HepG2 (cell line): ENCODE data around the gene SLC13A3. TPM values are rescaled to one million over a fixed set of nuclear protein-coding genes. Genes with fewer than 3 reads are reported as not detected.

ENCODE experiments used
- ASH2L ChIP-seq: fragments of 300-600, 200-600 bp; sonication (generic); IDR thresholded peaks from 2 replicates; pipeline ENCODE4 v1.7.0; 2017; ENCODE audit warnings: low read depth, mild to moderate bottlenecking, moderate library complexity, mixed read lengths, low read length; ENCODE audit not compliant: insufficient read length
- EED ChIP-seq: sonication (generic); formaldehyde crosslinking; IDR thresholded peaks from 2 replicates; pipeline ENCODE4 v1.5.0; 2020; ENCODE audit warnings: mild to moderate bottlenecking, missing genetic modification reagents
- GMEB1 ChIP-seq: sonication (generic); formaldehyde crosslinking; IDR thresholded peaks from 2 replicates; pipeline ENCODE4 v1.5.1; 2020; ENCODE audit warnings: missing genetic modification reagents, mild to moderate bottlenecking, borderline replicate concordance
- HINFP ChIP-seq: sonication (generic); formaldehyde crosslinking; IDR thresholded peaks from 2 replicates; pipeline ENCODE4 v1.4.0; 2020; ENCODE audit warnings: low read depth, mild to moderate bottlenecking, missing genetic modification reagents
- HMG20A ChIP-seq: IDR thresholded peaks from 2 replicates; pipeline ENCODE4 v1.6.1; 2016; ENCODE audit warnings: borderline replicate concordance
- HNF4G ChIP-seq, 2 experiments: sonication (generic) in 1 of 2; formaldehyde crosslinking in 1 of 2; IDR thresholded peaks; 2 replicates each; pipeline versions ENCODE4 v1.4.0 to v1.6.1; 2011 to 2020; ENCODE audit warnings: borderline replicate concordance in 2 of 2, low read depth in 2 of 2, mild to moderate bottlenecking in 2 of 2, low read length in 1 of 2, missing genetic modification reagents in 1 of 2, moderate library complexity in 1 of 2
- SETDB1 ChIP-seq: sonication (generic); formaldehyde crosslinking; IDR thresholded peaks from 2 replicates; pipeline ENCODE4 v1.5.1; 2020; ENCODE audit warnings: missing genetic modification reagents, mild to moderate bottlenecking, borderline replicate concordance
- SRSF4 ChIP-seq: fragments of 200-400 bp; formaldehyde crosslinking; IDR thresholded peaks from one replicate; pipeline ENCODE4 v1.6.1; 2018; ENCODE audit warnings: mild to moderate bottlenecking, low read depth, low read length, moderate library complexity; ENCODE audit not compliant: poor library complexity, severe bottlenecking
- TCF12 ChIP-seq, 2 experiments: fragments of 450-650 bp in 1 of 2; sonication (generic) in 1 of 2; formaldehyde crosslinking in 1 of 2; IDR thresholded peaks; 2 replicates each; pipeline versions ENCODE4 v1.6.1 to v1.8.0; 2017 to 2022; ENCODE audit warnings: antibody characterized with exemption in 1 of 2, mild to moderate bottlenecking in 1 of 2, missing genetic modification reagents in 1 of 2, moderate library complexity in 1 of 2
- TCF7L2 ChIP-seq: IDR thresholded peaks from 2 replicates; pipeline ENCODE4 v1.6.1; 2011; ENCODE audit warnings: mild to moderate bottlenecking, low read depth, low read length, moderate library complexity
- ZNF441 ChIP-seq: sonication (generic); formaldehyde crosslinking; IDR thresholded peaks from 2 replicates; pipeline ENCODE4 v1.7.0; 2021; ENCODE audit warnings: missing genetic modification reagents, borderline replicate concordance
- ZNF546 ChIP-seq: sonication (generic); formaldehyde crosslinking; conservative IDR thresholded peaks from 2 replicates; pipeline ENCODE4 v1.8.1; 2023; ENCODE audit warnings: mild to moderate bottlenecking, missing genetic modification reagents
- polyA plus RNA-seq, 8 experiments: library from polyadenylated mRNA; depleted of rRNA in 3 of 8; stranded (reverse) in 7 of 8; unstranded in 1 of 8; fragments of >200 nt; fragmentation: Illumina TruSeq in 4 of 8; extraction: Trizol in 4 of 8; gene quantifications; 2 replicates each; pipeline versions ENCODE4 v1.2.1 to v1.2.3, GENCODE V29; 2011 to 2016; ENCODE audit warnings: low read depth in 4 of 8, missing spikeins in 1 of 8, mixed read lengths in 1 of 8; ENCODE audit not compliant: insufficient read depth in 1 of 8
- total RNA-seq, 5 experiments: library from RNA; depleted of rRNA; stranded (reverse); fragments of >200 nt; fragmentation: Illumina TruSeq; extraction: Trizol; gene quantifications; 2 replicates each; pipeline ENCODE4 v1.2.3, GENCODE V29; 2016; ENCODE audit warnings: low read depth in 1 of 5
- TF ChIP-seq, protein P1 (sequence below): sonication (generic); formaldehyde crosslinking; IDR thresholded peaks from 2 replicates; pipeline ENCODE4 v1.4.0; 2020; ENCODE audit warnings: mild to moderate bottlenecking, missing genetic modification reagents
- TF ChIP-seq, protein P2 (sequence below): sonication (generic); formaldehyde crosslinking; IDR thresholded peaks from 2 replicates; pipeline ENCODE4 v1.5.0; 2020; ENCODE audit warnings: mild to moderate bottlenecking, missing genetic modification reagents
- TF ChIP-seq, protein P3 (sequence below): sonication (generic); formaldehyde crosslinking; IDR thresholded peaks from 2 replicates; pipeline ENCODE4 v1.5.0; 2020; ENCODE audit warnings: mild to moderate bottlenecking, missing genetic modification reagents

The SLC13A3 gene
- total and polyA plus RNA-seq, 2 of the 13 experiments (the other 11 are each of a cell fraction or from before 2014, with no cell fraction given): 66.5 to 76.0 TPM

GRCh38 chr20:46699651-46700359 is 48.5 kb upstream of the SLC13A3 start (continued):
- TF ChIP-seq, protein P1, sequence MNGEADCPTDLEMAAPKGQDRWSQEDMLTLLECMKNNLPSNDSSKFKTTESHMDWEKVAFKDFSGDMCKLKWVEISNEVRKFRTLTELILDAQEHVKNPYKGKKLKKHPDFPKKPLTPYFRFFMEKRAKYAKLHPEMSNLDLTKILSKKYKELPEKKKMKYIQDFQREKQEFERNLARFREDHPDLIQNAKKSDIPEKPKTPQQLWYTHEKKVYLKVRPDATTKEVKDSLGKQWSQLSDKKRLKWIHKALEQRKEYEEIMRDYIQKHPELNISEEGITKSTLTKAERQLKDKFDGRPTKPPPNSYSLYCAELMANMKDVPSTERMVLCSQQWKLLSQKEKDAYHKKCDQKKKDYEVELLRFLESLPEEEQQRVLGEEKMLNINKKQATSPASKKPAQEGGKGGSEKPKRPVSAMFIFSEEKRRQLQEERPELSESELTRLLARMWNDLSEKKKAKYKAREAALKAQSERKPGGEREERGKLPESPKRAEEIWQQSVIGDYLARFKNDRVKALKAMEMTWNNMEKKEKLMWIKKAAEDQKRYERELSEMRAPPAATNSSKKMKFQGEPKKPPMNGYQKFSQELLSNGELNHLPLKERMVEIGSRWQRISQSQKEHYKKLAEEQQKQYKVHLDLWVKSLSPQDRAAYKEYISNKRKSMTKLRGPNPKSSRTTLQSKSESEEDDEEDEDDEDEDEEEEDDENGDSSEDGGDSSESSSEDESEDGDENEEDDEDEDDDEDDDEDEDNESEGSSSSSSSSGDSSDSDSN (CRISPR knock-in tag): no peak
- TF ChIP-seq SETDB1 (no peak), ZNF441 (CRISPR knock-in tag) (no peak), TCF12 (IDR thresholded peaks at IDR 0.05) (no peak), TCF12 (CRISPR knock-in tag; IDR thresholded peaks at IDR 0.05) (no peak), HNF4G (IDR thresholded peaks at IDR 0.05; ENCODE audit: borderline replicate concordance, low read depth, low read length) (no peak), HNF4G (CRISPR knock-in tag; IDR thresholded peaks at IDR 0.05; ENCODE audit: borderline replicate concordance, low read depth) (no peak), HMG20A (no peak; the same call in 1 of the 2 replicates), SRSF4 (no peak), HINFP (CRISPR knock-in tag) (0 out of 2 replicates have a peak, but pooled peaks have one; percentile 49), TCF7L2 (no peak), ASH2L (no peak), ZNF546 (CRISPR knock-in tag) (no peak), GMEB1 (CRISPR knock-in tag) (no peak), EED (no peak)
- TF ChIP-seq, protein P2, sequence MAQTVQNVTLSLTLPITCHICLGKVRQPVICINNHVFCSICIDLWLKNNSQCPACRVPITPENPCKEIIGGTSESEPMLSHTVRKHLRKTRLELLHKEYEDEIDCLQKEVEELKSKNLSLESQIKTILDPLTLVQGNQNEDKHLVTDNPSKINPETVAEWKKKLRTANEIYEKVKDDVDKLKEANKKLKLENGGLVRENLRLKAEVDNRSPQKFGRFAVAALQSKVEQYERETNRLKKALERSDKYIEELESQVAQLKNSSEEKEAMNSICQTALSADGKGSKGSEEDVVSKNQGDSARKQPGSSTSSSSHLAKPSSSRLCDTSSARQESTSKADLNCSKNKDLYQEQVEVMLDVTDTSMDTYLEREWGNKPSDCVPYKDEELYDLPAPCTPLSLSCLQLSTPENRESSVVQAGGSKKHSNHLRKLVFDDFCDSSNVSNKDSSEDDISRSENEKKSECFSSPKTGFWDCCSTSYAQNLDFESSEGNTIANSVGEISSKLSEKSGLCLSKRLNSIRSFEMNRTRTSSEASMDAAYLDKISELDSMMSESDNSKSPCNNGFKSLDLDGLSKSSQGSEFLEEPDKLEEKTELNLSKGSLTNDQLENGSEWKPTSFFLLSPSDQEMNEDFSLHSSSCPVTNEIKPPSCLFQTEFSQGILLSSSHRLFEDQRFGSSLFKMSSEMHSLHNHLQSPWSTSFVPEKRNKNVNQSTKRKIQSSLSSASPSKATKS (CRISPR knock-in tag): no peak
- TF ChIP-seq, protein P3, sequence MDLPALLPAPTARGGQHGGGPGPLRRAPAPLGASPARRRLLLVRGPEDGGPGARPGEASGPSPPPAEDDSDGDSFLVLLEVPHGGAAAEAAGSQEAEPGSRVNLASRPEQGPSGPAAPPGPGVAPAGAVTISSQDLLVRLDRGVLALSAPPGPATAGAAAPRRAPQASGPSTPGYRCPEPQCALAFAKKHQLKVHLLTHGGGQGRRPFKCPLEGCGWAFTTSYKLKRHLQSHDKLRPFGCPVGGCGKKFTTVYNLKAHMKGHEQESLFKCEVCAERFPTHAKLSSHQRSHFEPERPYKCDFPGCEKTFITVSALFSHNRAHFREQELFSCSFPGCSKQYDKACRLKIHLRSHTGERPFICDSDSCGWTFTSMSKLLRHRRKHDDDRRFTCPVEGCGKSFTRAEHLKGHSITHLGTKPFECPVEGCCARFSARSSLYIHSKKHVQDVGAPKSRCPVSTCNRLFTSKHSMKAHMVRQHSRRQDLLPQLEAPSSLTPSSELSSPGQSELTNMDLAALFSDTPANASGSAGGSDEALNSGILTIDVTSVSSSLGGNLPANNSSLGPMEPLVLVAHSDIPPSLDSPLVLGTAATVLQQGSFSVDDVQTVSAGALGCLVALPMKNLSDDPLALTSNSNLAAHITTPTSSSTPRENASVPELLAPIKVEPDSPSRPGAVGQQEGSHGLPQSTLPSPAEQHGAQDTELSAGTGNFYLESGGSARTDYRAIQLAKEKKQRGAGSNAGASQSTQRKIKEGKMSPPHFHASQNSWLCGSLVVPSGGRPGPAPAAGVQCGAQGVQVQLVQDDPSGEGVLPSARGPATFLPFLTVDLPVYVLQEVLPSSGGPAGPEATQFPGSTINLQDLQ (CRISPR knock-in tag): 0 out of 2 replicates have a peak, but pooled peaks have one; percentile 21
